A549 (cell line): ENCODE measurements around the gene CTBP1. TPM values are rescaled to one million over a fixed set of nuclear protein-coding genes. Genes with fewer than 3 reads are reported as not detected.

Source experiments
- ATAC-seq, 2 experiments: fragments of 200-7000 bp in 1 of 2; fragments of >200 bp in 1 of 2; cut with Nextera tagmentation in 1 of 2; cut with Tn5 transposase in 1 of 2; 3 replicates each; pipeline versions ENCODE4 v1.8.0 to v1.9.1; 2018 to 2020; ENCODE audit warnings: mild to moderate bottlenecking in 1 of 2, moderate library complexity in 1 of 2
- CTCF ChIA-PET: fragments of 300-600 bp; sonication (Branson Sonifier 250); formaldehyde crosslinking; extraction: SDS; loops from one replicate; lab custom pipeline; 2021; ENCODE audit warnings: antibody characterized with exemption, inconsistent platforms; lab: Yijun Ruan, JAX
- POLR2A ChIA-PET: fragments of 350-600 bp; formaldehyde crosslinking; extraction: SDS; loops from one replicate; lab custom pipeline; 2021; ENCODE audit warnings: antibody characterized with exemption, inconsistent platforms; lab: Yijun Ruan, JAX
- DNase-seq, 2 experiments: peaks; one replicate each; pipeline versions ENCODE4 v3.0.0 to v3.0.0-alpha.2; 2011 to 2016; ENCODE audit warnings: low read depth in 1 of 2, low spot score in 1 of 2
- FAIRE-seq: peaks from 2 replicates; lab custom pipeline; 2011; peaks lifted over from hg19 to GRCh38; lab: Jason Lieb, UNC
- H3K27ac ChIP-seq, 2 experiments: fragments of >200 bp; sonication (Bioruptor Twin); formaldehyde crosslinking; 3 replicates each; pipeline ENCODE4 v1.5.1; 2016 to 2017
- H3K4me1 ChIP-seq: fragments of >200 bp; sonication (Bioruptor Twin); formaldehyde crosslinking; 3 replicates; pipeline ENCODE4 v1.6.1; 2016
- H3K4me2 ChIP-seq: fragments of >200 bp; sonication (Bioruptor Twin); formaldehyde crosslinking; 3 replicates; pipeline ENCODE4 v1.6.1; 2016
- H3K4me3 ChIP-seq: fragments of >200 bp; sonication (Bioruptor Twin); formaldehyde crosslinking; 3 replicates; pipeline ENCODE4 v1.5.1; 2016
- H3K9me3 ChIP-seq: fragments of >200 bp; sonication (Bioruptor Twin); formaldehyde crosslinking; 3 replicates; pipeline ENCODE4 v1.6.1; 2016
- NR3C1 ChIP-seq: fragments of >200 bp; sonication (Bioruptor Twin); formaldehyde crosslinking; IDR thresholded peaks from 3 replicates; pipeline ENCODE4 v1.6.1; 2017
- WGBS: methylation state at CpG from one replicate; pipeline ENCODE4 v1.1.6; 2017; ENCODE audit errors: missing lambda C conversion rate; 5-methylcytosine and 5-hydroxymethylcytosine counted together
- polyA plus RNA-seq, 4 experiments: library from polyadenylated mRNA; depleted of rRNA in 3 of 4; stranded (reverse); fragments of >200 nt; fragmentation: RNase III in 1 of 4; extraction: RNeasy Plus Mini Kit Qiagen cat#74134 plus additional on column Dnase treatment in 1 of 4; gene quantifications; 2 replicates in 3 of 4; 3 replicates in 1 of 4; pipeline ENCODE4 v1.2.3, GENCODE V29; 2011 to 2017

Gene CTBP1
- polyA plus RNA-seq, 2 of the 4 experiments (the other 2 are of a cell fraction): 43.1 to 93.1 TPM

DNA sequence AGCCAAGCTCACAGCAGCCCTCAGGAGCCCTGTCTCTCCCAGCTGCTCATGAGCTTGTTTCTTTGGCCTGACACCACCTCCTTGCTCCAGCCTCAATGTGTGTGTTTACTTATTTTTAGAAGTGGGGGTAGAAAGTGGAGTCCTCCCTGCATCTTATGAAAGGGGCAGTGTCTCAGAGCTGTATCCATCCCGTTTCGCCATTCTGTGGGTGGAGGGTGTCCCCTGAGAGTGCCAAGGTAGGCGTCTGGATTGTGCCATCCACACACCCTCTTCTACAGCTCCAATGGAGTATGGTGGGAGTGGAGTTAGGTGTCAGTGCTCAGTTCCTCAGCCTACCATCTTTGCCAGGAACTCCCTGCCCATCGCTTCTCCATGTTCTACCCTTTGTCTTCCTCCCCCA lies 84.9 kb downstream of the CTBP1 start:
- WGBS: 59% methylated on average over 4 of the region's 4 CpGs
- FAIRE-seq: no peak
- no peak for DNase-seq
- ChIA-PET POLR2A (no interaction called here), CTCF (interaction anchor here (0.6 to 0.8 kb wide), 2 partner anchors 19 to 189 kb away, joined by 3 read pairs; no protein-coding TSS in a partner anchor)
- no peak overlapping the region for H3K27ac ChIP-seq
- ATAC-seq: no peak
- H3K4me3 ChIP-seq: no peak overlapping the region
- no peak overlapping the region for H3K4me2 ChIP-seq
- 0 out of 3 replicates have a peak, but pooled peaks cover 3% of the 10 kb centered on the region for H3K4me1 ChIP-seq
- no peaks in the 10 kb centered on the region for H3K9me3 ChIP-seq
- TF ChIP-seq NR3C1: no peak

Other genes starting within 250 kb of the CTBP1 start
- 4.7 and 8.3 TPM in 2 replicates for gene FGFRL1, start 237.5 kb downstream of the CTBP1 start, polyA plus RNA-seq (2011; rRNA removed)
- 11.2 to 11.4 TPM (median 11.2 TPM) in 3 replicates for gene FGFRL1, start 237.5 kb downstream of the CTBP1 start, polyA plus RNA-seq (2017; fragmentation: RNase III; extraction: RNeasy Plus Mini Kit Qiagen cat#74134 plus additional on column Dnase treatment)
- 3.0 and 3.6 TPM in 2 replicates for gene RNF212, start 135.6 kb downstream of the CTBP1 start, polyA plus RNA-seq (2011; rRNA removed)
- gene RNF212, start 135.6 kb downstream of the CTBP1 start, polyA plus RNA-seq (2017; fragmentation: RNase III; extraction: RNeasy Plus Mini Kit Qiagen cat#74134 plus additional on column Dnase treatment): 2.1 to 3.9 TPM (median 3.0 TPM) in 3 replicates
- gene SPON2, start 76.5 kb downstream of the CTBP1 start, polyA plus RNA-seq (2011; rRNA removed): 0.12 and 0.24 TPM in 2 replicates
- gene SPON2, start 76.5 kb downstream of the CTBP1 start, polyA plus RNA-seq (2017; fragmentation: RNase III; extraction: RNeasy Plus Mini Kit Qiagen cat#74134 plus additional on column Dnase treatment): 0.07 to 0.54 TPM (median 0.15 TPM) in 3 replicates
- 42.4 and 46.1 TPM in 2 replicates for gene MAEA, start 40.8 kb upstream of the CTBP1 start, polyA plus RNA-seq (2011; rRNA removed)
- 58.4 to 67.1 TPM (median 58.5 TPM) in 3 replicates for gene MAEA, start 40.8 kb upstream of the CTBP1 start, polyA plus RNA-seq (2017; fragmentation: RNase III; extraction: RNeasy Plus Mini Kit Qiagen cat#74134 plus additional on column Dnase treatment)
- gene UVSSA, start 98.1 kb upstream of the CTBP1 start, polyA plus RNA-seq (2011; rRNA removed): 6.3 and 6.9 TPM in 2 replicates
- gene UVSSA, start 98.1 kb upstream of the CTBP1 start, polyA plus RNA-seq (2017; fragmentation: RNase III; extraction: RNeasy Plus Mini Kit Qiagen cat#74134 plus additional on column Dnase treatment): 4.3 to 5.4 TPM (median 4.5 TPM) in 3 replicates
- not detected in 2 replicates for gene NKX1-1, start 157.3 kb upstream of the CTBP1 start, polyA plus RNA-seq (2011; rRNA removed)
- not detected in 3 replicates for gene NKX1-1, start 157.3 kb upstream of the CTBP1 start, polyA plus RNA-seq (2017; fragmentation: RNase III; extraction: RNeasy Plus Mini Kit Qiagen cat#74134 plus additional on column Dnase treatment)